ENCODE measurements around the gene NUP54. TPM values are rescaled to one million over a fixed set of nuclear protein-coding genes. Genes with fewer than 3 reads are reported as not detected.

NUP54 gene, protein sequence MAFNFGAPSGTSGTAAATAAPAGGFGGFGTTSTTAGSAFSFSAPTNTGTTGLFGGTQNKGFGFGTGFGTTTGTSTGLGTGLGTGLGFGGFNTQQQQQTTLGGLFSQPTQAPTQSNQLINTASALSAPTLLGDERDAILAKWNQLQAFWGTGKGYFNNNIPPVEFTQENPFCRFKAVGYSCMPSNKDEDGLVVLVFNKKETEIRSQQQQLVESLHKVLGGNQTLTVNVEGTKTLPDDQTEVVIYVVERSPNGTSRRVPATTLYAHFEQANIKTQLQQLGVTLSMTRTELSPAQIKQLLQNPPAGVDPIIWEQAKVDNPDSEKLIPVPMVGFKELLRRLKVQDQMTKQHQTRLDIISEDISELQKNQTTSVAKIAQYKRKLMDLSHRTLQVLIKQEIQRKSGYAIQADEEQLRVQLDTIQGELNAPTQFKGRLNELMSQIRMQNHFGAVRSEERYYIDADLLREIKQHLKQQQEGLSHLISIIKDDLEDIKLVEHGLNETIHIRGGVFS
- total RNA-seq (2014; rRNA removed; shearing (Covaris generic)) = 26.4 and 47.3 TPM in 2 replicates
- polyA plus RNA-seq (2016; fragmentation: Nextera tagmentation; extraction: Ambion mirVana) = 35.9 and 37.6 TPM in 2 replicates

DNA sequence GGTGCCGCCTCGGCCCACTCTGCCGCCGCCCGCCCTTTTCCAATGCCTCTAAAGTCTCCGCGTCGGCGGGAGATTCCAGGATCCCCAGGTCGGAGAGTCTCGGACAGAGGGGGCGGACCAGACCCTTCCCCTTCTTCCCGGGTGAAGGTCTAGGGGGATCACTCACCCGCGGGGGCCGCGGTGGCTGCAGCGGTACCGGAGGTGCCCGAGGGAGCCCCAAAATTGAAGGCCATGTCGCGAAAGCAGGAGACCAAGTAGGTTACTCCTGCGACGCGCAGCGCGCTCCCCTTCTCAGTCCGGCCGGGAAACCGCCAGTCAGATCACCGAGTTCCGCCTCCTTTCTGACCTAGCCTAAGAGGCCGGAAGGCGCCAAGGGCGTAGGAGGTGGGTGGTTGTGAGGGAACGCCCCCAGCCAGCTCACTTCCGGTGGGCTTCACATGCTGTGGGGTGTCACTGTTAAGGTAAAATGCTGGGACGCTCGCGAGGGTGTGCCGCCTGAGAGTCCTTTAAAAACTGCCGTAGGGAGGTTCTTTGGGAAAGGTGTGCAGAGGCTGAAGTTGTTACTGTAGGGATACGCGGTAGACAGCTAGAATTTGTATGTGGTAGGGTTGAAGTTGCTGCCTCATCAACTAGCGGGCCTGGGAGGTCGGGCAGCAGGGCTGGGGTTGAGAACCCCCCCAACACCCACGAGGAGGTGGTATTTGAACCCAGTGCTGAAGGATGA, at the start of gene NUP54:
TSS of gene NUP54 (minus strand) at position 256 of the 724 bp plus-strand sequence. CDS start at position 233, 23 bp downstream.
- H3K27ac ChIP-seq = peak within 1 kb of the TSS; percentile 86
- peaks cover 9% of the 10 kb centered on the region for H3K36me3 ChIP-seq (ENCODE audit: low read depth)
- no peaks in the 10 kb centered on the region for H4K20me1 ChIP-seq (ENCODE audit: insufficient read depth)
- H3K9me3 ChIP-seq (ENCODE audit: low read depth) = no peaks in the 10 kb centered on the region
- H3K9ac ChIP-seq = peak within 1 kb of the TSS; percentile 92
- H3F3A ChIP-seq (ENCODE audit: insufficient read depth) = 0 out of 2 replicates have a peak, but pooled peaks cover 4% of the 10 kb centered on the region
- H3K9me2 ChIP-seq (ENCODE audit: insufficient read depth) = no peaks in the 10 kb centered on the region
- in situ Hi-C loops (cut with MboI) = no loop called here
- H3K4me3 ChIP-seq = peak within 1 kb of the TSS; percentile 88
- peak within 1 kb of the TSS; percentile 99 for H3K4me2 ChIP-seq (ENCODE audit: unreplicated experiment)
- no peak for TF ChIP-seq EZH2phosphoT487 (IDR thresholded peaks at IDR 0.05; ENCODE audit: insufficient read depth, low read depth)
- TF ChIP-seq EZH2 (IDR thresholded peaks at IDR 0.05; ENCODE audit: insufficient read depth, poor library complexity, severe bottlenecking) = no peak
- peaks cover 28% of the 10 kb centered on the region for H3K4me1 ChIP-seq (ENCODE audit: insufficient read depth)
- WGBS, 2 experiments (ENCODE audit: low coverage in 1 of 2, low lambda C conversion rate in 2 of 2, missing lambda C conversion rate in 2 of 2) = 0 to 1% methylated on average over 43 to 44 of the region's 47 CpGs
- peaks cover 64% of the 10 kb centered on the region for H3K79me2 ChIP-seq (ENCODE audit: insufficient read depth)
- peak within 1 kb of the TSS; percentile 94 for H2AFZ ChIP-seq
- H3K27me3 ChIP-seq (replicated peaks; ENCODE audit: insufficient read depth) = no peaks in the 10 kb centered on the region
- peak; percentile 98 for DNase-seq

DNA sequence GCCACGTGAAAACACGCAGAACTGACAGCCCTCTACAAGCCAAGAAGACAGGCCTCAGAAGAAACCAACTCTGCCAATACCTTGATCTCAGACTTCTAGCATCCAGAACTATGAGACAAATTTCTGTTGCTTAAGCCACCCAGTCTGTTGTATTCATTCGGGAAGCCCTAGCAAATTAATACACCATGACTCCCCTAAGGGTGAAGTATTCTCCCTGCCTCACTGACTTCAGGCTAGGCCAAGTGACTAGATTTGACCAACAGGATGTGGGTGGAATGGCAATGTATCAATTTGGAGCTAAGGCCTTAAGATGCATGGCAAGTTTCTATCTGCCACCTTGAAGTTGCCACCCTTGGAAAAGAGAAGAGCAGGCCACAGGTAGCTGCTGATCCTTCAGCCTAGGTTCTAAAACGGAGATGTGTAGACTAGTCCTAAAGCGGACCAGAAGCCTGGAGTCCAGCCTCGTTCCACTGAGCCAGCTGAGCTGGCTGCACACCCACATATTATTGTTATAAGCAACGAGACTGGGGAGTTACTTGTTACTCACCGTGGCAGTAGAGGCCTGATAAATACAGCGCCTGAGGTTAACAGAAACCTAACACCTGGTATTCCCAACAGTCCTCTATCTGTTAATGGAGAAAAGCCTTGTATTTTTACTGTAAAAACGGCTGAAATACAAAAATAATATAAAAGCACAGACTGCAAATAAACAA, 49.0 kb upstream of the NUP54 start:
- Histone ChIP-seq H4K20me1 (ENCODE audit: insufficient read depth) (no peaks in the 10 kb centered on the region), H3K9me2 (ENCODE audit: insufficient read depth) (no peaks in the 10 kb centered on the region), H3F3A (ENCODE audit: insufficient read depth) (peaks cover 63% of the 10 kb centered on the region), H2AFZ (no peak overlapping the region), H3K4me1 (ENCODE audit: insufficient read depth) (peaks cover 57% of the 10 kb centered on the region), H3K4me2 (ENCODE audit: unreplicated experiment) (peak overlapping the region; percentile 55), H3K27me3 (replicated peaks; ENCODE audit: insufficient read depth) (no peaks in the 10 kb centered on the region), H3K4me3 (peak overlapping the region; percentile 36; the same call in 1 of the 2 replicates), H3K79me2 (ENCODE audit: insufficient read depth) (peaks cover 78% of the 10 kb centered on the region), H3K9ac (peak overlapping the region; percentile 58), H3K27ac (peak overlapping the region; percentile 88), H3K36me3 (ENCODE audit: low read depth) (peaks cover 5% of the 10 kb centered on the region; the same call in 1 of the 2 replicates), H3K9me3 (ENCODE audit: low read depth) (no peaks in the 10 kb centered on the region)
- 42 to 43% methylated on average over 10 of the region's 10 CpGs for WGBS, 2 experiments (ENCODE audit: low coverage in 1 of 2, low lambda C conversion rate in 2 of 2, missing lambda C conversion rate in 2 of 2)
- in situ Hi-C loops (cut with MboI) = no loop called here
- peak; percentile 83 for DNase-seq
- no peak for TF ChIP-seq EZH2 (IDR thresholded peaks at IDR 0.05; ENCODE audit: insufficient read depth, poor library complexity, severe bottlenecking)

DNA sequence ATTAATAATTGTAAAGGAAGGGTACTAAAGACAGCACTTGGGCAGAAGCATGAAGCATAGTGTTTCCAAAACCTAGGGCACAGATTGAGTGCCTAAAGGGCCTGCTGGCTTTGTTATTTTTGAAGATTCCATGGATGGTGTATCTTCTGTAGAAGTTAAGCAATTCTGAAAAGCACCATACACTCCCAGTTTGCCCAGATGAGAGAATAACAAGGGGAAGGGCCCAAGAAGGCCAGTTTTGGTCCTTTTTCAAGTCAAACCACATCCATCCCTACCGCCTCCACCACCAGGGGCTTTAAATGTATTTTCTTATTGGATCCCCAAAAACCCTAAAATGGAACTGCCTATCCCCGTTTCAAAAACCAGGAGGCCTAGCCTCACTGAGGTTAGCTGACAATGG, 48.2 kb upstream of the NUP54 start:
- no peak for DNase-seq
- Histone ChIP-seq H3K27me3 (replicated peaks; ENCODE audit: insufficient read depth) (no peaks in the 10 kb centered on the region), H3K9ac (peak overlapping the region; percentile 58), H3K36me3 (ENCODE audit: low read depth) (peaks cover 9% of the 10 kb centered on the region; the same call in 1 of the 2 replicates), H2AFZ (no peak overlapping the region), H3K4me2 (ENCODE audit: unreplicated experiment) (peak overlapping the region; percentile 55), H3K9me2 (ENCODE audit: insufficient read depth) (no peaks in the 10 kb centered on the region), H4K20me1 (ENCODE audit: insufficient read depth) (no peaks in the 10 kb centered on the region), H3K9me3 (ENCODE audit: low read depth) (no peaks in the 10 kb centered on the region), H3F3A (ENCODE audit: insufficient read depth) (peaks cover 63% of the 10 kb centered on the region), H3K4me3 (no peak overlapping the region), H3K79me2 (ENCODE audit: insufficient read depth) (peaks cover 78% of the 10 kb centered on the region), H3K27ac (peak overlapping the region; percentile 88), H3K4me1 (ENCODE audit: insufficient read depth) (peaks cover 57% of the 10 kb centered on the region)
- in situ Hi-C loops (cut with MboI) = no loop called here
- TF ChIP-seq EZH2phosphoT487 (IDR thresholded peaks at IDR 0.05; ENCODE audit: insufficient read depth, low read depth) = no peak
- no peak for TF ChIP-seq EZH2 (IDR thresholded peaks at IDR 0.05; ENCODE audit: insufficient read depth, poor library complexity, severe bottlenecking)
- 100% methylated on average over 2 of the region's 2 CpGs for whole genome bisulfite sequencing, 2 experiments (ENCODE audit: low coverage in 1 of 2, low lambda C conversion rate in 2 of 2, missing lambda C conversion rate in 2 of 2)

DNA sequence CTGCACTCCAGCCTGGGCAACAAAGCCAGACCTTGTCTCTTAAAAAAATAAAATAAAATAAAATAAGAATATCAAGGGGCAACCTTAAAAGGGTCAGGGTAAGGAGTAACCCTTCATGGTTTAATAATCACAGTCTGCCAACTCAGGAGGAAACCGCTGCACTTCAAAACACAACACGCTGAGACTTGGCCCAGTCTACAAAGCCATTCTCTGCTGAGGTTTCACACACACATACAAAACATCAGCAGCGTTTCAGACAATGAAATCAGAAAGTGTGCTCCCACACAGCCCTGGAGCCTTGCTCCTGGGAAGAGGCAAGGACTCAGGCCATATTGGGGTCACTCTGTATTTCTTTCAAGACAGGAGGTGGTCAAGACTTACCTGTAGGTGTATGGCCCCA, 47.1 kb upstream of the NUP54 start:
- no peaks in the 10 kb centered on the region for H4K20me1 ChIP-seq (ENCODE audit: insufficient read depth)
- peaks cover 78% of the 10 kb centered on the region for H3K79me2 ChIP-seq (ENCODE audit: insufficient read depth)
- DNase-seq = no peak
- no peak overlapping the region for H2AFZ ChIP-seq
- H3K9me3 ChIP-seq (ENCODE audit: low read depth) = no peaks in the 10 kb centered on the region
- H3K9ac ChIP-seq = no peak overlapping the region
- no peaks in the 10 kb centered on the region for H3K27me3 ChIP-seq (replicated peaks; ENCODE audit: insufficient read depth)
- H3K4me3 ChIP-seq = no peak overlapping the region
- TF ChIP-seq EZH2 (IDR thresholded peaks at IDR 0.05; ENCODE audit: insufficient read depth, poor library complexity, severe bottlenecking) (no peak), EZH2phosphoT487 (IDR thresholded peaks at IDR 0.05; ENCODE audit: insufficient read depth, low read depth) (no peak)
- in situ Hi-C loops (cut with MboI) = no loop called here
- H3K4me1 ChIP-seq (ENCODE audit: insufficient read depth) = peaks cover 57% of the 10 kb centered on the region
- H3K27ac ChIP-seq = peak overlapping the region; percentile 88
- H3F3A ChIP-seq (ENCODE audit: insufficient read depth) = peaks cover 63% of the 10 kb centered on the region
- H3K4me2 ChIP-seq (ENCODE audit: unreplicated experiment) = no peak overlapping the region
- H3K36me3 ChIP-seq (ENCODE audit: low read depth) = peaks cover 9% of the 10 kb centered on the region; the same call in 1 of the 2 replicates
- WGBS, 2 experiments (ENCODE audit: low coverage in 1 of 2, low lambda C conversion rate in 2 of 2, missing lambda C conversion rate in 2 of 2) = 97 to 99% methylated on average over 3 of the region's 3 CpGs
- no peaks in the 10 kb centered on the region for H3K9me2 ChIP-seq (ENCODE audit: insufficient read depth)

Measured in GM23248 (cell line).